ENCODE measurements around the gene NPM1.
"Not testable (repeated sequence)": the region's sequence is repeated elsewhere in the genome, so short reads cannot be mapped to it uniquely, and the experiment has no call there.

DNA sequence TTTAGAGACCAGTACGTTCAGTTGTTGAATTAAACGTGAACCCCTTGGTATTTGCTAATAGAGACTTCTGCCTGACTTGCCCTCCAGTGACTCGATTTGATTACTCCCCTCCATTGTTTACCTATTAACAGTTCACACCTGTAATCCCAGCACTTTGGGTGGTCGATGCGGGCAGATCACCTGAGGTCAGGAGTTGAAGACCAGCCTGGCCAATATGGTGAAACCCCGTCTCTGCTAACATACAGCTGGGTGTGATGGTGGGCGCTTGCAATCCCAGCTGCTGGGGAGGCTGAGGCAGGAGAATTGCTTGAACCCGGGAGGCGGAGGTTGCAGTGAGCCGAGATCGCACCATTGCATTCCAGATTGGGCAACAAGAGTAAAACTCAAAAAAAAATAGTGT is 8.9 kb downstream of the NPM1 start:
- TF ChIP-seq, protein P1, sequence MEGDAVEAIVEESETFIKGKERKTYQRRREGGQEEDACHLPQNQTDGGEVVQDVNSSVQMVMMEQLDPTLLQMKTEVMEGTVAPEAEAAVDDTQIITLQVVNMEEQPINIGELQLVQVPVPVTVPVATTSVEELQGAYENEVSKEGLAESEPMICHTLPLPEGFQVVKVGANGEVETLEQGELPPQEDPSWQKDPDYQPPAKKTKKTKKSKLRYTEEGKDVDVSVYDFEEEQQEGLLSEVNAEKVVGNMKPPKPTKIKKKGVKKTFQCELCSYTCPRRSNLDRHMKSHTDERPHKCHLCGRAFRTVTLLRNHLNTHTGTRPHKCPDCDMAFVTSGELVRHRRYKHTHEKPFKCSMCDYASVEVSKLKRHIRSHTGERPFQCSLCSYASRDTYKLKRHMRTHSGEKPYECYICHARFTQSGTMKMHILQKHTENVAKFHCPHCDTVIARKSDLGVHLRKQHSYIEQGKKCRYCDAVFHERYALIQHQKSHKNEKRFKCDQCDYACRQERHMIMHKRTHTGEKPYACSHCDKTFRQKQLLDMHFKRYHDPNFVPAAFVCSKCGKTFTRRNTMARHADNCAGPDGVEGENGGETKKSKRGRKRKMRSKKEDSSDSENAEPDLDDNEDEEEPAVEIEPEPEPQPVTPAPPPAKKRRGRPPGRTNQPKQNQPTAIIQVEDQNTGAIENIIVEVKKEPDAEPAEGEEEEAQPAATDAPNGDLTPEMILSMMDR (IDR thresholded peaks at IDR 0.05): not testable (repeated sequence)
- not testable (repeated sequence) for TF ChIP-seq POLR2A (IDR thresholded peaks at IDR 0.05)

All from lower leg skin (tissue), 3 donors.